IMR-90 (cell line): ENCODE measurements around the gene CYB561D2. TPM values are rescaled to one million over a fixed set of nuclear protein-coding genes. Genes with fewer than 3 reads are reported as not detected.

Source experiments
- ATAC-seq: fragments of 200-7000 bp; cut with Tn5 transposase; 2 replicates; pipeline ENCODE4 v1.9.1; 2020; ENCODE audit warnings: low read depth, mild to moderate bottlenecking, moderate library complexity
- BruUV-seq: library from RNA; stranded (reverse); fragments of 400-500 nt; replicated peaks from 2 replicates; lab custom pipeline; 2021; lab: Mats Ljungman, UMichigan
- CTCF ChIA-PET: fragments of 300-600 bp; formaldehyde crosslinking; extraction: SDS; loops from one replicate; lab custom pipeline; 2021; ENCODE audit warnings: antibody characterized with exemption; lab: Yijun Ruan, JAX
- POLR2A ChIA-PET: fragments of 300-600 bp; sonication (Branson Sonifier 250); formaldehyde crosslinking; loops from one replicate; lab custom pipeline; 2022; ENCODE audit warnings: antibody characterized with exemption; ENCODE audit not compliant: unreplicated experiment; lab: Charles Lee
- DNase-seq: peaks from one replicate; pipeline ENCODE4 v3.0.0; 2013
- H2AFZ ChIP-seq: replicated peaks from 2 replicates; pipeline ENCODE3; 2013; ENCODE audit warnings: low read length, mild to moderate bottlenecking; ENCODE audit not compliant: poor library complexity
- H2AK5ac ChIP-seq: 2 replicates; pipeline ENCODE4 v1.6.1; 2013; ENCODE audit warnings: low read depth, low read length, inconsistent platforms
- H2AK9ac ChIP-seq: replicated peaks from 2 replicates; pipeline ENCODE3; 2013; ENCODE audit warnings: mild to moderate bottlenecking, low read depth, low read length, moderate library complexity; ENCODE audit not compliant: poor library complexity
- H2BK120ac ChIP-seq: 2 replicates; pipeline ENCODE4 v1.6.1; 2013; ENCODE audit warnings: low read depth, low read length, inconsistent platforms
- H2BK15ac ChIP-seq: 3 replicates; pipeline ENCODE4 v1.6.1; 2013; ENCODE audit warnings: low read depth, low read length, inconsistent platforms
- H2BK20ac ChIP-seq: 2 replicates; pipeline ENCODE4 v1.6.1; 2013; ENCODE audit warnings: low read depth, mild to moderate bottlenecking, inconsistent platforms, low read length, moderate library complexity
- H2BK5ac ChIP-seq: 2 replicates; pipeline ENCODE4 v1.6.1; 2013; ENCODE audit warnings: mild to moderate bottlenecking, low read depth, low read length, inconsistent platforms; ENCODE audit not compliant: poor library complexity, severe bottlenecking
- H3K14ac ChIP-seq: replicated peaks from 2 replicates; pipeline ENCODE4 v1.6.1; 2013; ENCODE audit warnings: low read depth, low read length, inconsistent platforms
- H3K18ac ChIP-seq: 2 replicates; pipeline ENCODE4 v1.6.1; 2013; ENCODE audit warnings: low read depth, low read length, control low read depth
- H3K23ac ChIP-seq: 2 replicates; pipeline ENCODE4 v1.6.1; 2013; ENCODE audit warnings: low read depth, low read length, inconsistent platforms
- H3K27ac ChIP-seq: 2 replicates; pipeline ENCODE4 v1.5.1; 2013; ENCODE audit warnings: mild to moderate bottlenecking, control low read depth, low read length; ENCODE audit not compliant: insufficient read depth
- H3K27me3 ChIP-seq: 2 replicates; pipeline ENCODE4 v1.6.1; 2013; ENCODE audit warnings: low read length; ENCODE audit not compliant: control insufficient read depth, insufficient read depth
- H3K36me3 ChIP-seq: 2 replicates; pipeline ENCODE4 v1.6.1; 2013; ENCODE audit warnings: low read length, mixed read lengths; ENCODE audit not compliant: control insufficient read depth, insufficient read depth
- H3K4ac ChIP-seq: 2 replicates; pipeline ENCODE4 v1.6.1; 2013; ENCODE audit warnings: low read depth, low read length, inconsistent platforms
- H3K4me1 ChIP-seq: 2 replicates; pipeline ENCODE4 v1.6.1; 2013; ENCODE audit warnings: low read length, mixed read lengths; ENCODE audit not compliant: control insufficient read depth, insufficient read depth
- H3K4me2 ChIP-seq: 2 replicates; pipeline ENCODE4 v1.6.1; 2013; ENCODE audit warnings: low read depth, mild to moderate bottlenecking, control low read depth, low read length, moderate library complexity
- H3K4me3 ChIP-seq: 2 replicates; pipeline ENCODE4 v1.5.1; 2013; ENCODE audit warnings: low read depth, mild to moderate bottlenecking, control low read depth, low read length, moderate library complexity; ENCODE audit not compliant: insufficient read depth
- H3K56ac ChIP-seq: 2 replicates; pipeline ENCODE4 v1.6.1; 2013; ENCODE audit warnings: low read length, inconsistent platforms; ENCODE audit not compliant: insufficient read depth; ENCODE audit errors: extremely low read depth
- H3K79me1 ChIP-seq, 2 experiments: 2 replicates each; pipeline ENCODE4 v1.6.1; 2013; ENCODE audit warnings: low read length in 2 of 2, inconsistent platforms in 1 of 2, low read depth in 1 of 2
- H3K9ac ChIP-seq: 2 replicates; pipeline ENCODE4 v1.6.1; 2013; ENCODE audit warnings: low read depth, low read length, control low read depth
- H3K9me1 ChIP-seq: 2 replicates; pipeline ENCODE4 v1.6.1; 2013; ENCODE audit warnings: low read length, inconsistent platforms; ENCODE audit not compliant: insufficient read depth
- H3K9me3 ChIP-seq: 2 replicates; pipeline ENCODE4 v1.6.1; 2013; ENCODE audit warnings: low read length; ENCODE audit not compliant: control insufficient read depth, insufficient read depth
- H4K20me1 ChIP-seq: 2 replicates; pipeline ENCODE4 v1.6.1; 2013; ENCODE audit warnings: low read length, inconsistent platforms; ENCODE audit not compliant: insufficient read depth
- H4K5ac ChIP-seq: 2 replicates; pipeline ENCODE4 v1.6.1; 2013; ENCODE audit warnings: mild to moderate bottlenecking, low read depth, low read length, control low read depth
- H4K8ac ChIP-seq, 2 experiments: 2 replicates each; pipeline ENCODE4 v1.6.1; 2013; ENCODE audit warnings: low read depth in 2 of 2, low read length in 2 of 2, control low read depth in 1 of 2, inconsistent platforms in 1 of 2
- H4K91ac ChIP-seq: 2 replicates; pipeline ENCODE4 v1.6.1; 2013; ENCODE audit warnings: low read depth, low read length, inconsistent platforms; ENCODE audit not compliant: insufficient read depth
- MAFK ChIP-seq: IDR thresholded peaks from 2 replicates; pipeline ENCODE4 v1.6.1; 2012; ENCODE audit warnings: low read depth, low read length, improper control_type of control experiment
- USF2 ChIP-seq: fragments of 150-350 bp; IDR thresholded peaks from 2 replicates; pipeline ENCODE4 v1.6.1; 2017; ENCODE audit warnings: mild to moderate bottlenecking, antibody characterized with exemption, low read length, low read depth
- WGBS, 2 experiments: methylation state at CpG; one replicate each; pipeline versions ENCODE4 v1.1.5 to v1.1.7; 2013; ENCODE audit warnings: missing lambda C conversion rate in 2 of 2; ENCODE audit not compliant: insufficient read length in 1 of 2; ENCODE audit errors: extremely low coverage in 2 of 2; 5-methylcytosine and 5-hydroxymethylcytosine counted together
- dilution Hi-C: fragments of 300-500 bp; cut with HindIII; formaldehyde crosslinking; loops from one replicate; pipeline ENCODE4 v1.14.3; 2018; ENCODE audit warnings: low sequenced_read_pairs; ENCODE audit not compliant: unreplicated experiment
- in situ Hi-C: fragments of 300-500 bp; cut with MboI; formaldehyde crosslinking; loops from 3 replicates; pipeline ENCODE4 v1.14.3; 2019; ENCODE audit warnings: low sequenced_read_pairs, inconsistent platforms, mixed read lengths
- intact Hi-C: fragments of 100-400 bp; cut with micrococcal nuclease; formaldehyde crosslinking; loops from 2 replicates; pipeline ENCODE4 v1.10.0; 2022
- polyA plus RNA-seq, 3 experiments: library from polyadenylated mRNA; depleted of rRNA; stranded (reverse); fragments of >200 nt; gene quantifications; 2 replicates each; pipeline ENCODE4 v1.2.3, GENCODE V29; 2012; ENCODE audit warnings: low replicate concordance in 1 of 3
- total RNA-seq: library from RNA; depleted of rRNA; stranded (reverse); fragments of >200 nt; gene quantifications from 2 replicates; pipeline ENCODE4 v1.2.3, GENCODE V29; 2012

Gene CYB561D2
- total and polyA plus RNA-seq, 2 of the 4 experiments (the other 2 are of a cell fraction): 29.2 to 31.7 TPM

GRCh38 chr3:50340448-50341329, 10.0 kb upstream of the CYB561D2 start, which contains the start of gene RASSF1:
RASSF1 (minus strand) TSS chr3:50340836; CDS start chr3:50340805, 31 bp downstream.
- intact Hi-C loops (no loop called here), in situ Hi-C loops (loop anchor here (25.0 kb wide), 3 partner anchors 1047 to 1822 kb away; partner anchors contain the start of genes ABHD14B, GPR62, MANF and PCBP4), dilution Hi-C loops (no loop called here)
- H3K4me2 ChIP-seq: peak within 1 kb of the TSS; percentile 79
- peak within 1 kb of the TSS; percentile 21; the same call in 1 of the 2 replicates for H2BK20ac ChIP-seq
- H3K79me1 ChIP-seq: peaks cover 15 to 37% of the 10 kb centered on the region in 2 experiments; a peak in 3 of 4 replicates
- H2BK120ac ChIP-seq: peak within 1 kb of the TSS; percentile 58
- ChIA-PET POLR2A (interaction anchor here (0.6 kb wide), 1 partner anchor 10 kb away, joined by 4 read pairs; the partner anchor contains the start of genes CYB561D2 and NPRL2), CTCF (interaction anchor here (0.6 kb wide), 1 partner anchor 1738 kb away, joined by 3 read pairs; no protein-coding TSS in a partner anchor)
- H3K27ac ChIP-seq: peak within 1 kb of the TSS; percentile 44
- BruUV-seq: no TSS peak
- peak within 1 kb of the TSS; percentile 23 for H2AK9ac ChIP-seq
- peak within 1 kb of the TSS; percentile 69; the same call in 1 of the 2 replicates for H3K9ac ChIP-seq
- H3K18ac ChIP-seq: peak within 1 kb of the TSS; percentile 81
- H3K27me3 ChIP-seq: no peaks in the 10 kb centered on the region
- peak within 1 kb of the TSS; percentile 82 for H2BK5ac ChIP-seq
- H3K23ac ChIP-seq: peak within 1 kb of the TSS; percentile 62
- DNase-seq (no peak), ATAC-seq (peak; percentile 16)
- peak within 1 kb of the TSS; percentile 43 for H3K4me3 ChIP-seq
- H4K8ac ChIP-seq: peak within 1 kb of the TSS; percentile 59 to 97
- peak within 1 kb of the TSS; percentile 73 for H4K91ac ChIP-seq
- peak within 1 kb of the TSS; percentile 65 for H3K14ac ChIP-seq
- peak within 1 kb of the TSS; percentile 81 for H3K4ac ChIP-seq
- H3K56ac ChIP-seq: peak within 1 kb of the TSS; percentile 4; the same call in 1 of the 2 replicates
- H3K4me1 ChIP-seq: peaks cover 21% of the 10 kb centered on the region
- TF ChIP-seq MAFK (no peak), USF2 (peak; percentile 30; the same call in 1 of the 2 replicates)
- H2AFZ ChIP-seq: peak within 1 kb of the TSS; percentile 94
- 7% methylated on average over 32 of the region's 85 CpGs; no CpG with 5 or more reads in 1 of the 2 experiments for WGBS, 2 experiments
- H2BK15ac ChIP-seq: peak within 1 kb of the TSS; percentile 58; the same call in 2 of the 3 replicates
- no peaks in the 10 kb centered on the region for H3K9me3 ChIP-seq
- peak within 1 kb of the TSS; percentile 81 for H4K5ac ChIP-seq
- peaks cover 11% of the 10 kb centered on the region for H4K20me1 ChIP-seq
- H3K9me1 ChIP-seq: peaks cover 14% of the 10 kb centered on the region
- peak within 1 kb of the TSS; percentile 54 for H2AK5ac ChIP-seq
- H3K36me3 ChIP-seq: no peaks in the 10 kb centered on the region; the same call in 1 of the 2 replicates
